Measurements from ENCODE around the gene NACA.
A peak's percentile ranks its signal among the peaks of the same experiment; 100 is the strongest.
"Not testable (repeated sequence)": the region's sequence is repeated elsewhere in the genome, so short reads cannot be mapped to it uniquely, and the experiment has no call there.

Gene NACA

DNA sequence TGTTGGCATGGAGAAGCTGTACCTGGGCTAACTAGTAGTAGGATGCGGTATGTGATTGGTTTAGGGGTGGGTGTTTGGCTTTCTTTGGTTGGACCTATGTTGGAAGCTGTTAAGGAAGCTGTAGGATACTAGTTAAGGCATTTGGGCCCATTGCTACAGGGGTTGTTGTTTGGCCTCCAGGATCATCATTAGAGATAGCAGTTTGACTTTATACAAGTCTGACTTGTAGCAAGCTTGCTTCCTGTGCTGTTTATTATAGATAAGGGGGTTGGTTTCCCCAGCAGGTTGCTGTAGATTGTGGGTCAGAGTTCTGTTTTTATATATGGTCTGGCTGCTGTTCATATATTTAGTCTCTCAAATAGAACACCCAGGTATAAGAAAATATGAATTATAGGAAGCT is 28.5 kb upstream of the NACA start:
- no peak overlapping the region for H3K27ac ChIP-seq
- TF ChIP-seq, protein P1, sequence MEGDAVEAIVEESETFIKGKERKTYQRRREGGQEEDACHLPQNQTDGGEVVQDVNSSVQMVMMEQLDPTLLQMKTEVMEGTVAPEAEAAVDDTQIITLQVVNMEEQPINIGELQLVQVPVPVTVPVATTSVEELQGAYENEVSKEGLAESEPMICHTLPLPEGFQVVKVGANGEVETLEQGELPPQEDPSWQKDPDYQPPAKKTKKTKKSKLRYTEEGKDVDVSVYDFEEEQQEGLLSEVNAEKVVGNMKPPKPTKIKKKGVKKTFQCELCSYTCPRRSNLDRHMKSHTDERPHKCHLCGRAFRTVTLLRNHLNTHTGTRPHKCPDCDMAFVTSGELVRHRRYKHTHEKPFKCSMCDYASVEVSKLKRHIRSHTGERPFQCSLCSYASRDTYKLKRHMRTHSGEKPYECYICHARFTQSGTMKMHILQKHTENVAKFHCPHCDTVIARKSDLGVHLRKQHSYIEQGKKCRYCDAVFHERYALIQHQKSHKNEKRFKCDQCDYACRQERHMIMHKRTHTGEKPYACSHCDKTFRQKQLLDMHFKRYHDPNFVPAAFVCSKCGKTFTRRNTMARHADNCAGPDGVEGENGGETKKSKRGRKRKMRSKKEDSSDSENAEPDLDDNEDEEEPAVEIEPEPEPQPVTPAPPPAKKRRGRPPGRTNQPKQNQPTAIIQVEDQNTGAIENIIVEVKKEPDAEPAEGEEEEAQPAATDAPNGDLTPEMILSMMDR (conservative IDR thresholded peaks at IDR 0.05; ENCODE audit: low read depth), result no peak
- no peak for DNase-seq (ENCODE audit: low spot score)
- ChIA-PET POLR2A (ENCODE audit: low non-redundant PET) (no interaction called here), CTCF (interaction anchor here (0.5 kb wide), 1 partner anchor 60 kb away, joined by 3 read pairs; no protein-coding TSS in a partner anchor)

DNA sequence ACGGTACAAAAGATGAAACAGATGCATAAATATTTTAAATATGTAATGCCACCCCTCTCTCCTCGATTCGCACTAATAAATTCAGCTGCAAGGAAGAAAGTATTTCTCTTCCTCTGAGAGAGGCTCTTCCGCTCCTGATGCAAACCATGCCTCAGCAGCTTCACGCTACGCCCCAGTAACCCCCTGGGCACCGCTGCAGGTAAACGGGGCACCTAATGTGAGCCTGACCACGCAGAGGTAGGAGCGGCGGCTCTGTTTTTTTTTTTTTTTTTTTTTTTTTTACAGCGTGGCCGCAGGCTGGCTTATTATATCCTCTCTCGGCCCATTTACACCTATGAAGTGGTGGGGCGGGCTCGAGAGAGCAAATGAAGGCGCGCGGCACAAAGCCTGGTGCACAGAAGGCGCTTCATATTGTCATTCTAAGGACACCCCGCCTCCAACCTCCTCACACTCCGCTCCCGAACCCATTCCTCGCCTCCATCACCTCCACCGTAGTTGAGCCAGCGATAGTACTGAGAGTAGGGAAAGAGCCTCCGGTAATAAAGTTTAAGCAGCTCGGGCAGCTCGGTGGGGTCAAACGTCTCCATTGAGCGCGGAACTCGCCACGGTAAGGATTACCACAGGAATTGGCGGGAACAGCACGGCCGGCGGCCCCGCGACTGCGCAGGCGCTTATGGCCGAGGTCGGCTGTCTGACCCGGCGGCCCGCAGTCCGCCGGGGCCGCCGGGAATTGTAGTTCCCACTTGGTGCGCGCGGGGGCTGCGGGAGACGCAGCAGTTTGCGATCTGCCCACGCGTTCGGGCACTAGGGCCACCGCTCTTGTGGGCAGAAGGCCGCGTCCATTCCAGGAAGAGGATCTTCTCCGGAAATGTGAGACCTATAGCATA is 26.9 kb upstream of the NACA start, which contains the start of gene PRIM1:
TSS of gene PRIM1 (minus strand) at position 612 of the 887 bp plus-strand sequence. CDS start at position 587, 25 bp downstream.
- ChIA-PET POLR2A (ENCODE audit: low non-redundant PET) (interaction anchor here (1.0 kb wide), 1 partner anchor 104 kb away, joined by 4 read pairs; no protein-coding TSS in a partner anchor), CTCF (interaction anchor here (0.6 to 1.3 kb wide), 3 partner anchors 253 to 425 kb away, joined by 3 to 4 read pairs (median 3); no protein-coding TSS in a partner anchor)
- peak; percentile 93 for DNase-seq (ENCODE audit: low spot score)
- peak within 1 kb of the TSS; percentile 85 for H3K27ac ChIP-seq
- TF ChIP-seq, protein P1 (conservative IDR thresholded peaks at IDR 0.05; ENCODE audit: low read depth), result no peak

DNA sequence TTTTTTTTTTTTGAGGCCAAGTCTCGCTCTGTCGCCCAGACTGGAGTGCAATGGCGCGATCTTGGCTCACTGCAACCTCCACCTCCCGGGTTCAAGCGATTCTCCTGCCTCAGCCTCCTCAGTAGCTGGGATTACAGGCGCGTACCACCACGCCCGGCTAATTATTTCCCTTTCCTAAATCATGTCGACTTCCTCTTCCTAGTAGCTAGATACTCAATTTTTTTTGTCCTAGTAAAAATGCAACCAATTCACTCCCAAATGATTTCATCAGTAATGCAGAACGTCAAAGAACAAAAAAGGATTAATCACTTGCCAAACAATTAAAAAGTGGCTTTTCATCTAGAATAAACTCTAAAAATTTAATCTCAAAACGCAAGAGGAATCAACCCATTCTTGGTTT is 25.5 kb upstream of the NACA start:
- CTCF ChIA-PET, result interaction anchor here (0.6 to 2.2 kb wide), 3 partner anchors 62 to 251 kb away, joined by 3 to 5 read pairs (median 5); partner anchors contain the start of gene PTGES3
- DNase-seq (ENCODE audit: low spot score); H3K27ac ChIP-seq: not testable (repeated sequence)
- POLR2A ChIA-PET (ENCODE audit: low non-redundant PET), result interaction anchor here (1.0 kb wide), 1 partner anchor 103 kb away, joined by 4 read pairs; no protein-coding TSS in a partner anchor

DNA sequence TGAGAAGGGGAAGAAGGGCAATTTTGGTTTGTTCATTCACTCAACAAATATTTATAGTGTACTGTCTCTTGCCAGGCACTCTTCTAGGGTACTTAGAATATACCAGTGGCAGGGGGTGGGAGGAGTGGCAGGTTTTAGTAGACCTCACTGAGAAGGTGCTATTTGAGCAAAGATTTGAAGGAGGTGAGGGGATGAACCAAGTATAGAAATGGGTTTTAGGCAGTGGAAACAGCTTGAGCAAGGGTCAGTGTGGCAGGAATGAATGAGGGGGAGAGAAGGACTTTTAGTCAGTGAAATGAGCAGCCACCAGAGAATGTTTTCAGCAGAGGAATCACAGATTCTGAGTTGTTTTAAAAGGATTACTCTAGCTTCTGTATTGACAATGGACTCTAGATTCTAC is 24.8 kb upstream of the NACA start:
- TF ChIP-seq, protein P1 (conservative IDR thresholded peaks at IDR 0.05; ENCODE audit: low read depth), result no peak
- DNase-seq (ENCODE audit: low spot score), result no peak
- ChIA-PET CTCF (interaction anchor here (2.2 kb wide), 1 partner anchor 252 kb away, joined by 5 read pairs; no protein-coding TSS in a partner anchor), POLR2A (ENCODE audit: low non-redundant PET) (no interaction called here)
- no peak overlapping the region for H3K27ac ChIP-seq

DNA sequence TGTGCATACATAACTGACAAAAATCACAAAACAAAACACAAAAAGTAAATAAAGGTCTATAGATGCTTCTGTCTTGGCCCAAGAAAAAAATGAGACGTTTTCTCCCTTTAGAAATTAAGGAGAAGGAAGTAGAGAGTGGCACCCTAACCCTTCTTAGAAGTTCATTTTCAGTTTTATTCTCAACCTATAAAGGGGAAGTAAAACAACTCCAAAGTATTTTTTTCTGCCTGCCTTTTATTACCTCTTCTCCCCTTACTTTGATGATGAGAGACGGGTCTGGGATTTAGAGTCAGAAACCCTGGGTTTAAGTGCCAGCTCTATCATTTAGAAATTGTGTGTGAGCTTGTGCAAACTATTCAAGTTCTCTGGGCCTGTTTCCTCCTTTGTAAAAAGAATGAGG is 24.3 kb upstream of the NACA start:
- TF ChIP-seq, protein P1 (conservative IDR thresholded peaks at IDR 0.05; ENCODE audit: low read depth), result no peak
- H3K27ac ChIP-seq, result no peak overlapping the region
- ChIA-PET POLR2A (ENCODE audit: low non-redundant PET) (no interaction called here), CTCF (interaction anchor here (2.2 kb wide), 1 partner anchor 252 kb away, joined by 5 read pairs; no protein-coding TSS in a partner anchor)
- no peak for DNase-seq (ENCODE audit: low spot score)

GRCh38 chr12:56728139-56728861 is 3.2 kb upstream of the NACA start:
- TF ChIP-seq, protein P1 (conservative IDR thresholded peaks at IDR 0.05; ENCODE audit: low read depth), result no peak
- peak overlapping the region; percentile 30; the same call in 1 of the 2 replicates for H3K27ac ChIP-seq
- POLR2A ChIA-PET (ENCODE audit: low non-redundant PET), result no interaction called here
- CTCF ChIA-PET, result interaction anchor here (0.6 kb wide), 1 partner anchor 9 kb away, joined by 3 read pairs; no protein-coding TSS in a partner anchor
- DNase-seq (ENCODE audit: low spot score), result no peak

- peak overlapping the region; percentile 46 for H3K27ac ChIP-seq
- DNase-seq (ENCODE audit: low spot score), result not testable (repeated sequence)
- ChIA-PET CTCF (interaction anchor here (0.6 kb wide), 1 partner anchor 259 kb away, joined by 4 read pairs; no protein-coding TSS in a partner anchor), POLR2A (ENCODE audit: low non-redundant PET) (interaction anchor here (0.6 kb wide), 1 partner anchor 245 kb away, joined by 3 read pairs; no protein-coding TSS in a partner anchor)
Observed at GRCh38 chr12:56726196-56726675, 1.1 kb upstream of the NACA start.
